Measurements from ENCODE around the gene CYBRD1.

CYBRD1 gene

DNA sequence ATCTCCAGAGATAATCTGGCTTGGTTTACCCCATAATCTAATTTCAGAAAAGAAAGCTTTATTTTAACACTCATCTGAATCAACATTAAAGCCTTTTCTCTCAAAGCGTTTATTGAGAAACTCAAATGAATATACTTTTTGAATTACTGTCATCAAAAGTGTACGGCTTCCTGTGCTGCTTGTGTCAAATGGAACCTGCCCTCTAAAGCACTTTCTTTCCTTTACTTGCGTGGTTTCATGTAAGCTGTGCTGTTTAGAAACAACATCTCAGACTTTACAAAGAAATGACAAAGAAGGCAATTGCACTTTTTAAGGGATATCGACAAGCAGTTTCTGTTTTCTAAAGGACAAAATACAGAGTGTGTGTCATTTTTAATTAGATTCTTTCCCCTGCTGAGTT, 35.1 kb downstream of the CYBRD1 start:
- no peak for DNase-seq

DNA sequence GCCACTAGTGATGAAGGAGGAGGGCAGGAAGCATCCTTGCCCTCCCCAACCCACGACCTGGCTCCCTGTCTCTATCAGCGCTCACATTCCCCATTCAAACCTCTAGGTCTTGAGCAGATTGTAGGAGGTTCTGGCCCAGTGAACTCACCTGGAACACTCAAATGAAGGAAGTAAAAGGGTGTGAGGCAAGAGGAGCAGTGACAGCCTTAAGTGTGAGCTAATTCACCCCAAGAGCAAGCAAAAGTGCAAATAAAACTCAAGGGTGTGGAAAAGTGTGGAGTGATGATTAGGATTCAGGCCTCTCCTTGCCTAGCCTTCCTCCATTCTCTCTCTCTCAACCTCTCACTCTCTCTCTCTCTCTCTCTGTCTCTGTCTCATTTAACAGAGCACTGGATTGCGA, 41.0 kb downstream of the CYBRD1 start:
- no peak for DNase-seq

DNA sequence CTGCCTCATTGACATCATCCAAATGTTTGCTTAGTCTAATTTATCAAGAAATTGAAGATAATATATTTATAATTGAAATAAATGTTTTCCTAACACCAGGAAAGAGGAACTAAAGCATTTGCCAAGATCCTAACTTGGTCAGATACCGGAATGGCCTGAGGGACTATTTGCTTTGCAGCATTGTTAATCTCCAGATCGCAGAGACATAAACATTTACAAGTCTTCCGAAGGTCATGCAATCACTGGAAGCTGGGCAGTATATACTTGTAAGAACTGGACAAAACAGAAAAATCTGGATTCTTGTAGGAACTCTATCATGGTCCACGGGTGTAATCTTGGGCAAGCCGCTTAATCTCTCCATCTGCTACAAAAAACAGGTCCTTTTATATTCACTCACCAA, 42.2 kb downstream of the CYBRD1 start:
- DNase-seq, result no peak

DNA sequence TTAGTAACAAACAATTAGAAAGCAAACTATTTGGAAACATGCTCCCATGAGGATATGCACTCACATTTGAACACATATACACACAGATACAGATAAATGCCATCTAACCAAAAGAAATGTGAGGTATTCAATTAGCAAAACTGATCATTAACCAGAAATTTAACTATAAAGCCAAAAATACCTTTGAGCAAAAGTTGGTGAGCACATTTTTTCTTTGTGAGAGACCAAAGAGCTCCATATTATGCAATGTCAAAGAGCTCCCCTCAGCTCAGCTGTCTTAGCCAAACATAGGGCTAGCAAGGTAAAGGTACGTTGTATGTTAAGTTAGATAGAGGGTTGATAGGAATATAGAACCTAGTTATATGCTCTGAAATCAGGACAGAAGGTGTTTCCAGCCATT, 43.8 kb downstream of the CYBRD1 start:
- no peak for DNase-seq

DNA sequence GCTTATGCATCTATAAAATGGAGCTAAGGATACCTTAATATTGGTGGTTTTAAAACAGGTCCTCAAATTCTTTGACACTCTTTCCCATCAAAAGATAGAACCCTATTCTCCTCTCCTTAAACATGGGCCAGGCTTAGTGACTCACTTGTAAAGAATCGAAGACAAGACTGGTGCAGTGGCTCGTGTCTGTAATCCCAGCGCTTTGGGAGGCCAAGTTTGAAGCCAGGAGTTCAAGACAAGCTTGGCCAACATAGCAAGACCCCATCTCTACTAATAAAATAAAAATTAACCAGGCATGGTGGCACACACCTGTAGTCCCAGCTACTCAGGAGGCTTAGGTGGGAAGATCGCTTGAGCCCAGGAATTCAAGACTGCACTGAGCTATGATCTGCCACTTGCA, 44.5 kb downstream of the CYBRD1 start:
- DNase-seq, result no peak

DNA sequence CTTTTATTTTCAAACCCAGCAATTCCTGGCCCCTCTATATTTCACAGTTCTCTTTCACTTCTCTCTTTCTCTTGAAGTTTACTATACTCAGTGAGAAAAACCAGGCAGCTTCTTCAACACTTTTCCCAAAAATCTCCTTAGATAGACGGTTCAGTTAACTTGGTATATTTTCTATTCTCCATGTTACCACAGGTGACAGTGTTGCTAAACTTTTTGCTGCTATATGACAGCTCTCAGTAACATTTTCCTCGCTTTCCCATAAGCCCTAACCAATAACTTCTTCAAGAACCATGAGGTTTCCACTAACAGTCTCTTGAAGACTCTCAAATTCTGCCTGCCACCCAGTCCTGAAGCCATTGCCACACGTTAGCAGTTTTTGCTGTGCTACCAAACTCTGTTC, 45.8 kb downstream of the CYBRD1 start:
- no peak for DNase-seq

- DNase-seq, result no peak
Measured at GRCh38 chr2:171571721-171572120, 49.4 kb downstream of the CYBRD1 start.

GRCh38 chr2:171574149-171574795, 52.0 kb downstream of the CYBRD1 start:
- peak; percentile 76 for DNase-seq

DNA sequence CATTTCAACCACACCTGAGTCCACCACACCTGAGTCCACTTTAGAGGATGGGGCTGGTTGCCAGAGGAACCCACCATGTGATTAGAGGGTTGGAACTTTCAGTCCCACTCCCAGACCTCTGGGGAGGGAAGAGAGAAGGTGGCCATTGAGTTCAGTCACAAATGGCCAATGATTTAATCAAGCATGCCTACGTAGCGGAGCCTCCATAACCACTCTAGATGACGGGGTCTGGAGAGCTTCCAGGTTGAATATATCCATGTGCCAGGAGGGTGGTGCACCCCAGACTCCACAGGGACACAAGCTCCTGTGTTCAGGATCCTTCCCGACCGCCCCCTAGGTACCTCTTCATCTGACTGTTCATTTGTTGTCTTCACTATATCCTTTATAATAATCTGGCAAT, 53.3 kb downstream of the CYBRD1 start:
- no peak for DNase-seq

GRCh38 chr2:171578127-171578803, 56.0 kb downstream of the CYBRD1 start:
- DNase-seq, result peak; percentile 9

DNA sequence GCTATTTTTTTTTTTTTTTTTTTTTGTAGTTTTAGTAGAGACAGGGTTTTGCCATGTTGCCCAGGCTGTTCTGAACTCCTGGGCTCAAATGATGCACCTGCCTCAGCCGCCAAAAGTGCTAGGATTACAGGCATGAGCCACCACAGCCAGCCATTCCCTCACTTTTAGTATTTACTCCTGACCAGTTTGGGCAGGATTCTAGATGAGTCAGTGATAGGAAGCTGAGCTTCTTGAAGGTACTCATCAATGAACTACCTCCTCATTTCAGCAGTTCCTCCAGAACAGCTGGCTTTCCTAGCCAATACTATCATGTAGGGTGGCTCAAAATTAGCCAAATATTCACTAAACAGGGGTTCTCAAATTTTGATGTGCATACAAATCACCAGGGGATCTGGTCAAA, 57.2 kb downstream of the CYBRD1 start:
- no peak for DNase-seq

DNA sequence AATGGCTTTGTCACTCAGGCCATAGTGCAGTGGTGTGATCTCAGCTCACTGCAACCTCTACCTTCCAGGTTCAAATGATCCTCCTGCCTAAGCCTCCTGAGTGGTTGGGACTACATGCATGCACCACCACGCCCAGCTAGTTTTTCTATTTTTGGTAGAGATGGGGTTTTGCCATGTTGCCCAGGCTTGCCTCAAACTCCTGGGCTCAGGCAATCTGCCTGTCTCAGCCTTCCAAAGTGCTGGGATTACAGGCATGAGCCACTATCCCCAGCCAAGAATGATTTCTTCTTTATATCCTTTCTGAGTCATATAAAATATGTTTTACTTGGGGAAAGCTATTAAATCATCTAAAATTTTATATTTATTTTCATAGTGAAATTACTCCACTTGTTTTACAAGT, 61.3 kb downstream of the CYBRD1 start:
- DNase-seq, result no peak

GRCh38 chr2:171584001-171584400, 61.7 kb downstream of the CYBRD1 start:
- DNase-seq, result no peak

DNA sequence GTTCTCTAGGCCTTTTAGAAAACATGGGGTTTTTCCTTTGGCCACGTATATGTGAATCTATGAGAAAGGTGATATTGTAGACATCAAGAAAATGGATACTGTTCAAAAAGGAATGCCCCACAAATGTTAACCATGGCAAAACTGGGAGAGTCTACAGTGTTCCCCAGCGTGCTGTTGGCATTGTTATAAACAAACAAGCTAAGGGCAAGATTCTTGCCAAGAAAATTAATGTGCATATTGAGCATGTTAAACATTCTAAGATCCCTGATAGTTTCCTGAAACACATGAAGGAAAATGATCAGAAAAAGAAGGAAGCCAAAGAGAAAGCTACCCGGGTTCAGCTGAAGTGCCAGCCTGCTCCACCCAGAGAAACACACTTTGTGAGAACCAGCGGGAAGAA, 64.9 kb downstream of the CYBRD1 start:
- DNase-seq, result no peak

GRCh38 chr2:171587567-171587966, 65.3 kb downstream of the CYBRD1 start:
- DNase-seq, result peak; percentile 26

- DNase-seq, result no peak
Measured at GRCh38 chr2:171590116-171590515, 67.8 kb downstream of the CYBRD1 start.

DNA sequence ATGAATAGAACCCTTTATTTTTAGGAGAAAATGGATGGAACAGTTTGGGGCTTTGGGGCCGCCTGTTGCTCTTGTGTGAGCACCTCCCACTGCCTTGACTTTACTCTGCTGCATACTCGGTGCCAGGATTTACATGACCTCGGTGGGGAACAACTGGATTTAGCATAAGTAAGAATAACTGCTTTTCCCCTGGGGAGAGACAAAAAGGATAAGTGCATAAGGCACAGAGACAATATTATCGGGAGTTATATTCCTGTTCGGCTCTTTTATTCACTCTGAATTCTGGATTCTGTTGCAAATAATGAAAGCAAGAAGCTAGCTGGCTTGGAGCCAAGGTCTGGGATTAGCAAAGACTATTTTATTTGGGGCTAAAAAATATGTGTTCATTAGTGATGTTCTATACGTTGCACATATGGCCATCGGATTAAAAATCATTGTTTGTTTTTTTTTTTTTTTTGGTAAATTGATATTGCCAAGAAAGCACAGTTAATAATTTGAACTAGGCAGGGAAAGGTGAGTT, 69.8 kb downstream of the CYBRD1 start:
- no peak for DNase-seq

DNA sequence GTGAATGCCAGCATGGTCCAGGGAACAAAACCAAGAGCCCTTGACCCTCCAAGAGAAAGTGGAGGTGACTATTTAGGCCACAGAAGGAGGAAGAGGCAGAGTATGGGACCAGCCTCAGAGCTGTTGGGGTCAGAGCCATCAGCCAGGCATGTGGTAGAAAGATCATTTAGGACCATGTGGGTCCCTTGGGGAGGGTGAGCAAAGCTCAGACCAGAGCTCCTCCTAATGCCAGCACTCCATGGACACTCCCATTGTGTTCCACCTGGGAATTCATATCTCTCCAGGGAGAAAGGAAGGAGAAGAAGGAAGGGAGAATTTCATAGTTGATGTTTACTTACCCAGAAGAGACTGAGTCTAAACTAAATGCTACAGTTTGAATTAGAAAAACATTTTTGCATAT, 73.2 kb downstream of the CYBRD1 start:
- DNase-seq, result no peak

GRCh38 chr2:171595896-171596295, 73.6 kb downstream of the CYBRD1 start:
- DNase-seq, result no peak

- DNase-seq, result peak; percentile 62
Measured at GRCh38 chr2:171598713-171599319, 76.5 kb downstream of the CYBRD1 start.

- DNase-seq, result no peak
Measured at GRCh38 chr2:171600126-171600525, 77.9 kb downstream of the CYBRD1 start.

- no peak for DNase-seq
Measured at GRCh38 chr2:171602352-171602751, 80.1 kb downstream of the CYBRD1 start.
